ENCODE data around the gene POLD2. TPM values are rescaled to one million over a fixed set of nuclear protein-coding genes. Genes with fewer than 3 reads are reported as not detected.

POLD2 gene
- total RNA-seq, 1 experiment from 2014 or later: 154 TPM

GRCh38 chr7:44101303-44101965 is 21.9 kb downstream of the POLD2 start (continued):
- TF ChIP-seq ZBTB21 (CRISPR knock-in tag; IDR thresholded peaks at IDR 0.05; ENCODE audit: borderline replicate concordance) (no peak), NR2C2 (CRISPR knock-in tag; IDR thresholded peaks at IDR 0.05) (no peak), ZBTB43 (CRISPR knock-in tag; IDR thresholded peaks at IDR 0.05) (no peak), ZNF425 (CRISPR knock-in tag; conservative IDR thresholded peaks at IDR 0.05) (no peak)

GRCh38 chr7:44100458-44101302 is 22.7 kb downstream of the POLD2 start:
- ATAC-seq (no peak), DNase-seq (ENCODE audit: low spot score) (no peak)
- POLR2A ChIA-PET: interaction anchor here (0.8 kb wide), 1 partner anchor 37 kb away, joined by 4 read pairs; no protein-coding TSS in a partner anchor
- Mint-ChIP-seq H3K4me1 (peaks cover 12% of the 10 kb centered on the region), H3K9me3 (no peaks in the 10 kb centered on the region), H3K27me3 (ENCODE audit: low read depth) (peaks cover 27% of the 10 kb centered on the region), H3K27ac (no peak overlapping the region), H3K4me3 (no peak overlapping the region), H3K36me3 (no peaks in the 10 kb centered on the region)
- CTCF ChIA-PET: interaction anchor here (0.9 to 1.0 kb wide), 2 partner anchors 34 to 81 kb away, joined by 3 read pairs; no protein-coding TSS in a partner anchor
- TF ChIP-seq GRHL2 (CRISPR knock-in tag; IDR thresholded peaks at IDR 0.05; ENCODE audit: insufficient replicate concordance, severe bottlenecking) (no peak), RELA (CRISPR knock-in tag; IDR thresholded peaks at IDR 0.05; ENCODE audit: borderline replicate concordance) (no peak), FOXJ3 (CRISPR knock-in tag; IDR thresholded peaks at IDR 0.05; ENCODE audit: borderline replicate concordance) (no peak), ATF6 (CRISPR knock-in tag; IDR thresholded peaks at IDR 0.05) (no peak), NFE2L1 (CRISPR knock-in tag; IDR thresholded peaks at IDR 0.05) (no peak), E2F1 (CRISPR knock-in tag; IDR thresholded peaks at IDR 0.05) (no peak), JAZF1 (CRISPR knock-in tag; IDR thresholded peaks at IDR 0.05) (no peak), GTF2I (CRISPR knock-in tag; conservative IDR thresholded peaks at IDR 0.05) (no peak), FOXK1 (CRISPR knock-in tag; IDR thresholded peaks at IDR 0.05) (no peak), FOXP4 (CRISPR knock-in tag; IDR thresholded peaks at IDR 0.05) (no peak), ZNF281 (CRISPR knock-in tag; IDR thresholded peaks at IDR 0.05) (no peak)
- TF ChIP-seq, protein P1, sequence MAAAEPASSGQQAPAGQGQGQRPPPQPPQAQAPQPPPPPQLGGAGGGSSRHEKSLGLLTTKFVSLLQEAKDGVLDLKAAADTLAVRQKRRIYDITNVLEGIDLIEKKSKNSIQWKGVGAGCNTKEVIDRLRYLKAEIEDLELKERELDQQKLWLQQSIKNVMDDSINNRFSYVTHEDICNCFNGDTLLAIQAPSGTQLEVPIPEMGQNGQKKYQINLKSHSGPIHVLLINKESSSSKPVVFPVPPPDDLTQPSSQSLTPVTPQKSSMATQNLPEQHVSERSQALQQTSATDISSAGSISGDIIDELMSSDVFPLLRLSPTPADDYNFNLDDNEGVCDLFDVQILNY (CRISPR knock-in tag; IDR thresholded peaks at IDR 0.05): no peak

Data from WTC11 (cell line).